Measurements from ENCODE around the gene TRAF7.
A peak's percentile ranks its signal among the peaks of the same experiment; 100 is the strongest.
"Not testable (repeated sequence)": the region's sequence is repeated elsewhere in the genome, so short reads cannot be mapped to it uniquely, and the experiment has no call there.

Gene TRAF7

GRCh38 chr16:2127630-2128280 is 27.8 kb upstream of the TRAF7 start:
- not testable (repeated sequence) for H3K27me3 Mint-ChIP-seq; H3K4me3 Mint-ChIP-seq; H3K36me3 Mint-ChIP-seq (ENCODE audit: low read depth); H3K9me3 Mint-ChIP-seq; H3K27ac Mint-ChIP-seq; DNase-seq
- peaks cover 18% of the 10 kb centered on the region for H3K4me1 Mint-ChIP-seq
- peak; percentile 0 for ATAC-seq

- H3K27me3 Mint-ChIP-seq; DNase-seq; H3K36me3 Mint-ChIP-seq (ENCODE audit: low read depth); H3K9me3 Mint-ChIP-seq; H3K4me3 Mint-ChIP-seq; H3K27ac Mint-ChIP-seq; ATAC-seq: not testable (repeated sequence)
- peaks cover 18% of the 10 kb centered on the region for H3K4me1 Mint-ChIP-seq
Observed at GRCh38 chr16:2129251-2129650, 26.3 kb upstream of the TRAF7 start.

GRCh38 chr16:2129890-2130447 is 25.6 kb upstream of the TRAF7 start:
- not testable (repeated sequence) for H3K27me3 Mint-ChIP-seq; DNase-seq; H3K9me3 Mint-ChIP-seq; H3K36me3 Mint-ChIP-seq (ENCODE audit: low read depth); H3K27ac Mint-ChIP-seq; ATAC-seq; H3K4me3 Mint-ChIP-seq
- H3K4me1 Mint-ChIP-seq: peaks cover 18% of the 10 kb centered on the region

- not testable (repeated sequence) for H3K9me3 Mint-ChIP-seq; H3K27me3 Mint-ChIP-seq; H3K36me3 Mint-ChIP-seq (ENCODE audit: low read depth); H3K4me3 Mint-ChIP-seq; DNase-seq; H3K27ac Mint-ChIP-seq; ATAC-seq
- H3K4me1 Mint-ChIP-seq: peaks cover 11% of the 10 kb centered on the region
Observed at GRCh38 chr16:2133797-2134196, 21.8 kb upstream of the TRAF7 start.

- not testable (repeated sequence) for H3K9me3 Mint-ChIP-seq; H3K27ac Mint-ChIP-seq; H3K36me3 Mint-ChIP-seq (ENCODE audit: low read depth); H3K4me1 Mint-ChIP-seq; H3K27me3 Mint-ChIP-seq; ATAC-seq
- DNase-seq: peak; percentile 25
- H3K4me3 Mint-ChIP-seq: peak overlapping the region; percentile 74
Observed at GRCh38 chr16:2135071-2135470, 20.5 kb upstream of the TRAF7 start.

GRCh38 chr16:2135770-2136490 is 19.7 kb upstream of the TRAF7 start, which contains the start of gene PKD1:
TSS of gene PKD1 (minus strand) at chr16:2135898. CDS start at chr16:2135689, 209 bp downstream.
- H3K27me3 Mint-ChIP-seq; H3K4me1 Mint-ChIP-seq; H3K9me3 Mint-ChIP-seq; H3K36me3 Mint-ChIP-seq (ENCODE audit: low read depth): not testable (repeated sequence)
- Mint-ChIP-seq H3K27ac (peak within 1 kb of the TSS; percentile 91), H3K4me3 (peak within 1 kb of the TSS; percentile 88)
- DNase-seq (peak; percentile 100), ATAC-seq (peak; percentile 68)

- Mint-ChIP-seq H3K27me3 (no peaks in the 10 kb centered on the region), H3K36me3 (ENCODE audit: low read depth) (no peaks in the 10 kb centered on the region), H3K4me1 (peaks cover 2% of the 10 kb centered on the region), H3K27ac (no peak overlapping the region), H3K4me3 (no peak overlapping the region), H3K9me3 (no peaks in the 10 kb centered on the region)
- DNase-seq (no peak), ATAC-seq (peak; percentile 33)
Observed at GRCh38 chr16:2142942-2143877, 12.4 kb upstream of the TRAF7 start.

GRCh38 chr16:2143878-2144485 is 11.6 kb upstream of the TRAF7 start:
- no peak overlapping the region for H3K4me3 Mint-ChIP-seq
- no peaks in the 10 kb centered on the region for H3K27me3 Mint-ChIP-seq
- H3K4me1 Mint-ChIP-seq: peaks cover 2% of the 10 kb centered on the region
- no peak for DNase-seq
- H3K27ac Mint-ChIP-seq: no peak overlapping the region
- ATAC-seq: no peak
- H3K36me3 Mint-ChIP-seq (ENCODE audit: low read depth): no peaks in the 10 kb centered on the region
- no peaks in the 10 kb centered on the region for H3K9me3 Mint-ChIP-seq

GRCh38 chr16:2145843-2146242 is 9.7 kb upstream of the TRAF7 start:
- Mint-ChIP-seq H3K4me1 (peaks cover 7% of the 10 kb centered on the region), H3K9me3 (no peaks in the 10 kb centered on the region), H3K36me3 (ENCODE audit: low read depth) (no peaks in the 10 kb centered on the region), H3K27ac (no peak overlapping the region), H3K27me3 (no peaks in the 10 kb centered on the region), H3K4me3 (no peak overlapping the region)
- ATAC-seq: no peak
- no peak for DNase-seq

GRCh38 chr16:2147378-2147777 is 8.2 kb upstream of the TRAF7 start:
- DNase-seq: no peak
- ATAC-seq: no peak
- no peaks in the 10 kb centered on the region for H3K9me3 Mint-ChIP-seq

GRCh38 chr16:2147981-2148671 is 7.5 kb upstream of the TRAF7 start, which contains the start of gene RAB26:
TSS of gene RAB26 (plus strand) at chr16:2148625. CDS start at chr16:2148784, 159 bp downstream.
- H3K27ac Mint-ChIP-seq: no peak within 1 kb of the TSS
- no peaks in the 10 kb centered on the region for H3K9me3 Mint-ChIP-seq
- no peak for ATAC-seq
- peak; percentile 52 for DNase-seq
- H3K27me3 Mint-ChIP-seq: no peaks in the 10 kb centered on the region
- H3K36me3 Mint-ChIP-seq (ENCODE audit: low read depth): peaks cover 22% of the 10 kb centered on the region
- H3K4me1 Mint-ChIP-seq: peaks cover 19% of the 10 kb centered on the region
- H3K4me3 Mint-ChIP-seq: peak within 1 kb of the TSS; percentile 26

More at GRCh38 chr16:2147378-2147777, 8.2 kb upstream of the TRAF7 start:
- Mint-ChIP-seq H3K27ac (no peak overlapping the region), H3K4me1 (peaks cover 18% of the 10 kb centered on the region), H3K27me3 (no peaks in the 10 kb centered on the region), H3K4me3 (no peak overlapping the region), H3K36me3 (ENCODE audit: low read depth) (peaks cover 14% of the 10 kb centered on the region)

GRCh38 chr16:2148714-2149629 is 6.6 kb upstream of the TRAF7 start:
- Mint-ChIP-seq H3K36me3 (ENCODE audit: low read depth) (peaks cover 30% of the 10 kb centered on the region), H3K27ac (no peak overlapping the region), H3K27me3 (no peaks in the 10 kb centered on the region), H3K4me1 (peaks cover 19% of the 10 kb centered on the region), H3K4me3 (peak overlapping the region; percentile 26), H3K9me3 (no peaks in the 10 kb centered on the region)
- peak; percentile 0 for ATAC-seq
- DNase-seq: peak; percentile 57
